GM18508 (cell line): ENCODE measurements around the gene PRB4.
"Not testable (repeated sequence)": the region's sequence is repeated elsewhere in the genome, so short reads cannot be mapped to it uniquely, and the experiment has no call there.

Experiments used
- ATAC-seq: cut with Tn5 transposase; IDR thresholded peaks from one replicate; pipeline ENCODE4 v1.9.1; 2021; ENCODE audit warnings: moderate number of reproducible peaks; ENCODE audit not compliant: insufficient read depth, unreplicated experiment

The PRB4 gene

GRCh38 chr12:11310336-11310735 is at the start of gene PRB4:
PRB4 (minus strand) TSS chr12:11310436; CDS start chr12:11310398, 38 bp downstream.
- no peak for ATAC-seq

GRCh38 chr12:11351736-11352135 is 41.5 kb upstream of the PRB4 start:
- ATAC-seq: not testable (repeated sequence)

- ATAC-seq: no peak
Observed at GRCh38 chr12:11348439-11348838, 38.2 kb upstream of the PRB4 start.

- ATAC-seq: no peak
Observed at GRCh38 chr12:11347810-11348209, 37.6 kb upstream of the PRB4 start.

GRCh38 chr12:11344500-11344899 is 34.3 kb upstream of the PRB4 start:
- no peak for ATAC-seq

GRCh38 chr12:11324426-11324825 is 14.2 kb upstream of the PRB4 start:
- no peak for ATAC-seq

- no peak for ATAC-seq
Observed at GRCh38 chr12:11321980-11322379, 11.7 kb upstream of the PRB4 start.

- no peak for ATAC-seq
Observed at GRCh38 chr12:11307143-11307542, 3.1 kb downstream of the PRB4 start.

GRCh38 chr12:11273449-11273848 is 36.8 kb downstream of the PRB4 start:
- ATAC-seq: no peak

GRCh38 chr12:11269607-11270006 is 40.6 kb downstream of the PRB4 start, which contains the start of gene PRB3:
PRB3 (minus strand) TSS chr12:11269707; CDS start chr12:11269669, 38 bp downstream.
- ATAC-seq: no peak

- ATAC-seq: no peak
Observed at GRCh38 chr12:11264501-11264900, 45.7 kb downstream of the PRB4 start.
